ENCODE data around the gene TMEM178B. TPM values are rescaled to one million over a fixed set of nuclear protein-coding genes. Genes with fewer than 3 reads are reported as not detected.

The TMEM178B gene
- total RNA-seq, 1 experiment from 2014 or later: 0.11 TPM

DNA sequence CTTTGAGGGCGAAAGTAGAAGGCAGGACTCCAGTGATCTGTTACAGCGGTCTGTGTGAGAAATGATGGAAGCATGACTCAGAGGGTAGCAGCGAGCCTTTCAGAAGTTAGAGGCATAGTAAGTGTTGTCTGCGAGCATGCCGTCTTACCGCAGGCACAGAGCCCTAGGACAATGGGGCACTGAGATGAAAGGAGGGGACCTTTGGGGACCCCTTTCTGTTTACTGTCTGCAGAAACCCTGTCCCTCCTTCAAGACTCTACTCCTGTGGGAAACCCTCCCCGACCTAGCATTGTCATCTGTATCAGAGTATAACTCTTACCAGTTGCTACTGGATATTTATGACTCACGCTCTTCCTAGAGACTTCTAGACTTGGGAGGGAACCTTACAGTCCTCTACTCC is 390.1 kb downstream of the TMEM178B start:
- Mint-ChIP-seq H3K27ac (ENCODE audit: unreplicated experiment) (no peak overlapping the region), H3K36me3 (ENCODE audit: insufficient read depth, unreplicated experiment) (no peaks in the 10 kb centered on the region), H3K9me3 (ENCODE audit: unreplicated experiment) (no peaks in the 10 kb centered on the region), H3K27me3 (ENCODE audit: insufficient read depth, unreplicated experiment) (peaks cover 18% of the 10 kb centered on the region), H3K4me3 (ENCODE audit: unreplicated experiment) (no peak overlapping the region), H3K4me1 (ENCODE audit: low read depth, unreplicated experiment) (no peaks in the 10 kb centered on the region)
- Histone ChIP-seq H3K4me3 (ENCODE audit: low read depth, low read length) (no peak overlapping the region), H3K27me3 (replicated peaks; ENCODE audit: control insufficient read depth, insufficient read depth, low read length) (no peaks in the 10 kb centered on the region; the same call in 1 of the 2 replicates), H3K9me3 (no peaks in the 10 kb centered on the region), H3K36me3 (ENCODE audit: control insufficient read depth, insufficient read depth, low read length) (no peaks in the 10 kb centered on the region), H3K4me1 (no peaks in the 10 kb centered on the region)
- DNase-seq: no peak
- ChIA-PET CTCF (no interaction called here), POLR2A (interaction anchor here (0.6 kb wide), 1 partner anchor 572 kb away, joined by 3 read pairs; no protein-coding TSS in a partner anchor)
- TF ChIP-seq, protein P1, sequence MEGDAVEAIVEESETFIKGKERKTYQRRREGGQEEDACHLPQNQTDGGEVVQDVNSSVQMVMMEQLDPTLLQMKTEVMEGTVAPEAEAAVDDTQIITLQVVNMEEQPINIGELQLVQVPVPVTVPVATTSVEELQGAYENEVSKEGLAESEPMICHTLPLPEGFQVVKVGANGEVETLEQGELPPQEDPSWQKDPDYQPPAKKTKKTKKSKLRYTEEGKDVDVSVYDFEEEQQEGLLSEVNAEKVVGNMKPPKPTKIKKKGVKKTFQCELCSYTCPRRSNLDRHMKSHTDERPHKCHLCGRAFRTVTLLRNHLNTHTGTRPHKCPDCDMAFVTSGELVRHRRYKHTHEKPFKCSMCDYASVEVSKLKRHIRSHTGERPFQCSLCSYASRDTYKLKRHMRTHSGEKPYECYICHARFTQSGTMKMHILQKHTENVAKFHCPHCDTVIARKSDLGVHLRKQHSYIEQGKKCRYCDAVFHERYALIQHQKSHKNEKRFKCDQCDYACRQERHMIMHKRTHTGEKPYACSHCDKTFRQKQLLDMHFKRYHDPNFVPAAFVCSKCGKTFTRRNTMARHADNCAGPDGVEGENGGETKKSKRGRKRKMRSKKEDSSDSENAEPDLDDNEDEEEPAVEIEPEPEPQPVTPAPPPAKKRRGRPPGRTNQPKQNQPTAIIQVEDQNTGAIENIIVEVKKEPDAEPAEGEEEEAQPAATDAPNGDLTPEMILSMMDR (IDR thresholded peaks at IDR 0.05; ENCODE audit: insufficient read depth in 1 of 2, low read depth in 1 of 2, low read length in 1 of 2, severe bottlenecking in 1 of 2, unreplicated experiment in 1 of 2): no peak
- intact Hi-C loops (cut with micrococcal nuclease; ENCODE audit: unreplicated experiment): no loop called here
- BruUV-seq (replicated peaks): no TSS peak

DNA sequence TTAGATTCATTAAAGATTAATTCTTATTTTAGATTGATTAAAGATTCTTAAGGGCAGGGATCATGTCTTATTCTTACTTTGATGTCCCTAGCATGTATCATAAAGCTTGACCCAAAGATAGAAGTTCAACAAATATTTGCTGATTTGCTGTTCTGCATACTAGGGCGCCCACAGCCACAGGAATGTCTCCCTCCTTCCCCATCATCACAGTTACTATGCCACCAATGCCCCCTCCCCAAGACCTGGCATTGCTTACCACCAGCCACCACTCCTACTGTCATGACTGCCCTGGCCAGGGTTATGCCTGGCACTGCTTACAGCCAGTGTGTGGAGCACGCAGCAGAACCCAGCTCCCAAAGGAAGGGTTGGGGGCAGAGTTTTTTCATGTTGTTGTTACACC is 390.7 kb downstream of the TMEM178B start:
- no peaks in the 10 kb centered on the region for H3K4me1 ChIP-seq
- H3K36me3 ChIP-seq (ENCODE audit: control insufficient read depth, insufficient read depth, low read length): no peaks in the 10 kb centered on the region
- peaks cover 21% of the 10 kb centered on the region for H3K27me3 Mint-ChIP-seq (ENCODE audit: insufficient read depth, unreplicated experiment)
- BruUV-seq (replicated peaks): no TSS peak
- no peaks in the 10 kb centered on the region for H3K9me3 Mint-ChIP-seq (ENCODE audit: unreplicated experiment)
- H3K36me3 Mint-ChIP-seq (ENCODE audit: insufficient read depth, unreplicated experiment): no peaks in the 10 kb centered on the region
- TF ChIP-seq, protein P1 (IDR thresholded peaks at IDR 0.05; ENCODE audit: insufficient read depth in 1 of 2, low read depth in 1 of 2, low read length in 1 of 2, severe bottlenecking in 1 of 2, unreplicated experiment in 1 of 2): no peak
- H3K4me3 ChIP-seq (ENCODE audit: low read depth, low read length): no peak overlapping the region
- no peak for DNase-seq
- H3K27ac Mint-ChIP-seq (ENCODE audit: unreplicated experiment): no peak overlapping the region
- intact Hi-C loops (cut with micrococcal nuclease; ENCODE audit: unreplicated experiment): no loop called here
- ChIA-PET POLR2A (no interaction called here), CTCF (no interaction called here)
- H3K4me3 Mint-ChIP-seq (ENCODE audit: unreplicated experiment): no peak overlapping the region
- no peaks in the 10 kb centered on the region for H3K4me1 Mint-ChIP-seq (ENCODE audit: low read depth, unreplicated experiment)
- no peaks in the 10 kb centered on the region for H3K9me3 ChIP-seq
- no peaks in the 10 kb centered on the region; the same call in 1 of the 2 replicates for H3K27me3 ChIP-seq (replicated peaks; ENCODE audit: control insufficient read depth, insufficient read depth, low read length)

DNA sequence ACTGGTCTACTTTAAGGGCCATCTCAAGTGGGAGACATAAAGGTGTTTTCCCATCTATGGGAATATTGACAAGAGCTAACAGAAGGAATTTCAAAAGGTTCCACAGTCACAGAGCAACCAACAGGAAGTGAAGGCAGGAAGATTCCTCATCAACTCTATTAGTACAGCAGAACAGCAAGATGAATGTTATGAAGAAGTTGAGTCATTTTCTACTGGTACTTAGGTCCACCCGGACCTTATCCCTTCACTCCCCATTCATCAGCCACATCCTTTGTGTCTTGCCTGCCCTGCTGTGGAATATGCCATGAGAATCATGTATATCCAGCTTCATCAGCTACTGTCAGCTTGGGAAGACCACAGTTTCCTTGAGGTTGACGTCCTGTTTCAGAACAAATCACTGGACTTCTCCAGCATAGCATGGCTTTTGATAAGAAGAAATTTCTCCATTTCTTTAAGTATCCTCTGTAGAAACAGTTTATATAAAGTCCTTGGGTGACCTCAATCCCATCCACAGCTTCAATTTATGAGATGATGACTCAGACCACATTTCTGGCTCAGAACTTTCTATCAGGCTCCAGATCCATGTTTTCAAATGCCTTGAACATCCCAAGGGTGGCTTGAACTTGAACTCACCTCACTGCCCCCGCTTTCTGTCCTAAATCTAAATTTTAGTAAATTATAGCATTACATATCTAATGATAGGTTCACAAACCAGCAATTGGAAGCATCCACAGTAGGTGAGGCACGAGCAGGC is 392.5 kb downstream of the TMEM178B start:
- Histone ChIP-seq H3K4me3 (ENCODE audit: low read depth, low read length) (no peak overlapping the region), H3K27me3 (replicated peaks; ENCODE audit: control insufficient read depth, insufficient read depth, low read length) (no peaks in the 10 kb centered on the region; the same call in 1 of the 2 replicates), H3K9me3 (no peaks in the 10 kb centered on the region), H3K36me3 (ENCODE audit: control insufficient read depth, insufficient read depth, low read length) (no peaks in the 10 kb centered on the region), H3K4me1 (no peaks in the 10 kb centered on the region)
- Mint-ChIP-seq H3K27me3 (ENCODE audit: insufficient read depth, unreplicated experiment) (peaks cover 29% of the 10 kb centered on the region), H3K9me3 (ENCODE audit: unreplicated experiment) (no peaks in the 10 kb centered on the region), H3K4me3 (ENCODE audit: unreplicated experiment) (no peak overlapping the region), H3K36me3 (ENCODE audit: insufficient read depth, unreplicated experiment) (no peaks in the 10 kb centered on the region), H3K4me1 (ENCODE audit: low read depth, unreplicated experiment) (no peaks in the 10 kb centered on the region), H3K27ac (ENCODE audit: unreplicated experiment) (no peak overlapping the region)
- ChIA-PET CTCF (no interaction called here), POLR2A (no interaction called here)
- no peak for DNase-seq
- BruUV-seq (replicated peaks): no TSS peak
- TF ChIP-seq, protein P1 (IDR thresholded peaks at IDR 0.05; ENCODE audit: insufficient read depth in 1 of 2, low read depth in 1 of 2, low read length in 1 of 2, severe bottlenecking in 1 of 2, unreplicated experiment in 1 of 2): no peak
- intact Hi-C loops (cut with micrococcal nuclease; ENCODE audit: unreplicated experiment): no loop called here

All from Caco-2 (cell line).